K562 treated with DMSO at 1 percent for 48 hours (cell line): ENCODE measurements around the gene NDP. TPM values are rescaled to one million over a fixed set of nuclear protein-coding genes. Genes with fewer than 3 reads are reported as not detected.

Source experiments
- total RNA-seq: library from RNA; unstranded; fragments of 300-600 nt; gene quantifications from 2 replicates; pipeline ENCODE4 v1.2.3, GENCODE V29; 2022; ENCODE audit warnings: low replicate concordance; ENCODE audit errors: extremely low read depth

Gene NDP
- total RNA-seq: not detected in 2 replicates

GRCh38 chrX:43973249-43974099, at the start of gene NDP:
NDP (minus strand) TSS chrX:43973390; CDS start chrX:43958645, 14,745 bp downstream.

Other genes starting within 250 kb of the NDP start
- not detected in 2 replicates for gene MAOB, start 90.9 kb downstream of the NDP start, total RNA-seq